ENCODE measurements around the gene ZNF22. TPM values are rescaled to one million over a fixed set of nuclear protein-coding genes. Genes with fewer than 3 reads are reported as not detected.

ZNF22 gene
- total and polyA plus RNA-seq, 2 donors, result 17.1 to 44.4 TPM

DNA sequence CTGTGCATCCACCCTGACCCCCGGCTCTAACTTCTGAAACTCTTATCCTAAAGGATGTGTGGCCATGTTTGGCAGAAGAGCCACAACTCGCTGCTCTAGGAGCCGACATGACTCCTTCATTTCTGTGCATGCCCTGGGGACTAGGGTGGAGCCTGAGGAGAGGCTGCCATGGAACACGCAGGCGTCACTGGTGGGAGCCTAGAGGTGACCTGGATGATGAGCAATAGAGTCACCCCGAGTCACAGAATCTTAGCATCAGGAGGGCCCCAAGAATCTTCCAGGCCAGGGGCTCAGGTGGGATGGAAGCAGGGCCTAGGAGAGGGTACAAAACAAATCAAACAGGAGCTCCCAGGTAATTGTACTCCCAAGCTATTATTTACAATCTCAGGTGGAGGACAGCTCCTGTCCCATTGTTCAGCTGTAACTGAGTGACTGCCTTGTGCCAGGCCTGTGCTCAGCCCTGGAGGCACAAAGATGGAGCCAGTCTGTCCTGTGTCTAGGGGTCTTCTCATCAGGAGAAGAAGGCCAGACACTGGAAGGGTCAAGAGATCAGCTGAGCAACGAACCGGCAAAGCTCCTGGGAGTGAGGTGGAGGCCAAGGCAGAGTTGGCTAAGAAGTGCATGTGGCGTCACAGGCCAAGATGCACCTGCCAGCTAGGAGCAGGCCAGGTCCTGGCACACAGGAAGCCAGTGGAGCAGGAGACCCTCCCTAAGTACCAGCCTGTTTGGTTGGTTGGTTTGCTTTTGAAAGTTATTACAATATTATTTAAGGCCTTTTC, 5.8 kb upstream of the ZNF22 start:
- DNase-seq (ENCODE audit: extremely low spot score), result no peak
- no peaks in the 10 kb centered on the region for H3K36me3 ChIP-seq (ENCODE audit: insufficient read depth)
- no peak overlapping the region for H3K4me3 ChIP-seq (ENCODE audit: low read depth, low read length)
- no peaks in the 10 kb centered on the region for H3K4me1 ChIP-seq (ENCODE audit: insufficient read depth)
- H3K27ac ChIP-seq (ENCODE audit: low read depth), result peak overlapping the region; percentile 28
- 87% methylated on average over 9 of the region's 9 CpGs for WGBS

DNA sequence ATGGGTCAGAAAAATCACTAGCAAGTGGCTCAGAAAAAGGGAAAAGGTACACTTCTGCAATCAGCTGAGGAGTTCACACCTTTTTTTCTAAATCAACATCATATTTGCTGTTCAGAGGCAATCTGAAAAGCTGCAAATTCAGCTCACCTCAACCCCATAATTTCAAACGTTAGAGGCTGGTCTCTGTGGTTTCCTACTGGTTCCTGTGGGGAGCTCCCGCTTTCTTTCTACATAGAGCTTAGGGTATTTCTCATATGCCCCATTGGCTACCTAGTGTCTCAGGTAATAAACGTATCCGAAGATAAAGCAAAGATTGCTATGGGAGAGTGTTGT, 5.2 kb upstream of the ZNF22 start:
- Histone ChIP-seq H3K36me3 (ENCODE audit: insufficient read depth) (no peaks in the 10 kb centered on the region), H3K4me3 (ENCODE audit: low read depth, low read length) (no peak overlapping the region), H3K27ac (ENCODE audit: low read depth) (peak overlapping the region; percentile 28), H3K4me1 (ENCODE audit: insufficient read depth) (no peaks in the 10 kb centered on the region)
- 34% methylated on average over 4 of the region's 4 CpGs for WGBS
- no peak for DNase-seq (ENCODE audit: extremely low spot score)

DNA sequence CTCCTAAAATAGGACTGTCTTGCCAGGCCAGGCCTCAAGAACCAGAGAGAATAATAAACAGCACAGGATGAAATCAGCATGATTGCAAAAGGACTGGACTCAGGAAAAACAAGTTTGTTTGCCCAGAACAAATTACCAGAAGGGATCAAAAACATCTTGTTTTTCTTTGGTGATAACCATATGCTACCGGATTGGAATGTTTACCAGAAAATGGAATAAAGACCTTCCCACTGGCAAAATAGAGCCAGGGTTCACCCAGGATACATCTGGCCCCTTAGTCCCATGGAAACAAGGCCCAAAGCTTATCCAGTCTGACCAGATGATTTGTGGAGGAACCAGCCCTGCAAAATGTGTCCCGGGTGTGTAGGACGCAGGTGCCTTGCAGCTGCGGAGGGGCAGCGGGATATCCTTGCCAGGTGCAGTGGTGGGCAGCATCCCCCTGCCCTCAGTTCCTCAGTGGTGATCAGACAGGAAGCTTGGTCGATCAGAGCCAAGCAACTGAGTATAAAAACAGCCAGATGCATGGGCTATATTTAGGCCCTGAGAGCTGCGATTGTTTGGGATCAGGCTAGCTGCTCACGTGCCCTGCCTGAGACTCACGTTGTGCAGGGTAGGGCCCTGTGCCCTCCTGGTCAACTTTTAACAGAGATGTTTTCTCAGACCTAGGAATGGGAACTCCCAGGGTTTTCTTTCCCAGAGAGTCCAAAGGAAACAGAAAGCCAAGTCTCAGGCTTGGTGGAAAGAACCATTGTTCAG, 4.6 kb upstream of the ZNF22 start:
- 22% methylated on average over 9 of the region's 9 CpGs for WGBS
- DNase-seq (ENCODE audit: extremely low spot score), result no peak

DNA sequence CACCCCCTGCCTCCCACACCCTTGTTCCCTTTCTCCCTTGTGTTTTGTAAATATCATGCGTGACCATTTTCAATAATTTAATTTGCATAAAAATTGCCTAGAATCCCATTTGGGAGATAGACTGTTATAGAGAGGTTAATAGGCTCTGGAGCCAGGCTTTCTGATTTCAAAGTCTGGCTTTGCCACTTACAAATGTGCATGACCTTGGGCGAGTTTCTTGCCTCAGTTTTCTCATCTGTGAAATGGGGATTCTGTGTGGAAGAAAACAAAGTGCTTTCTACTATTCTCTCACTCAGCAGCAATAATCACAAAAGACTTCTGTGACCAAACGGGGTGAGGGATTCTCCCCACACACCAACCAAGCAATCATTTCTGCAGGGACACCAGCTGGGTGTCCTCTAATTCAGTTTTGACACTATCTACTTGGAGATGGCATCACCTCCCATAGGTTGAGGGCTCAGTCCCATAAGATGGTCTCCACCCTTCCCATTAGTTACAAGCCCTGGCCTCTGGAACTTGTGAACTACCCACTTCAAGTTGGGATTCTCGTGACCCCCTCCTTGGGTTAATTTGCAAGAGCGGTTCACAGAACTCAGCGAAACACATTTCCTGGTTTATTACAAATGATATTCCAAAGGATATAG, 3.5 kb upstream of the ZNF22 start:
- H3K4me1 ChIP-seq (ENCODE audit: insufficient read depth), result no peaks in the 10 kb centered on the region
- 90% methylated on average over 6 of the region's 6 CpGs for WGBS
- no peaks in the 10 kb centered on the region for H3K36me3 ChIP-seq (ENCODE audit: insufficient read depth)
- no peak for DNase-seq (ENCODE audit: extremely low spot score)
- no peak overlapping the region for H3K4me3 ChIP-seq (ENCODE audit: low read depth, low read length)
- peak overlapping the region; percentile 89 for H3K27ac ChIP-seq (ENCODE audit: low read depth)

More for the DNA sequence above, 4.6 kb upstream of the ZNF22 start:
- Histone ChIP-seq H3K4me3 (ENCODE audit: low read depth, low read length) (no peak overlapping the region), H3K36me3 (ENCODE audit: insufficient read depth) (no peaks in the 10 kb centered on the region), H3K27ac (ENCODE audit: low read depth) (peak overlapping the region; percentile 89), H3K4me1 (ENCODE audit: insufficient read depth) (no peaks in the 10 kb centered on the region)

DNA sequence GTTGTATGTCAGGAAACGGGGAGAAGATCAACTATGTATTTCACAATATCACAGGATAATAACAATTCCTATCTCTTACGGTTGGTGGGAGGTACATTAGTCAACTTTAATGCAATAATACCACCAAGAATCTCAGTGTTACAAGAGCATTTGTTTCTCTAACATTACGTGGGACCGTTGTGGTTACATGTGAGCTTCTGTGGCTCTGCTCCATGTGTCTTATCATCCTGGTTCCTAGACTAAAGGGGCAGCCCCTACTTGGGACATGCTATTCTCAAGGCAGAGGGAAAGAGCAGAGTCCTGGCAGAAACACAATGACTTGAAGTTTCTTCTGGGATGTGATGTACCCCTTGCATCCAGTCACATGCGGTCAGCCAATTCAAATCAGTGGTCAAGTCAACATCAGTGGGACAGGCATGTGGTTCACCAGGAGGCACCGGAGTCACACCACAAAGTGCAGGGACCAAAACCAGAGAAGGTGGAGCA, 2.5 kb upstream of the ZNF22 start:
- no peak for DNase-seq (ENCODE audit: extremely low spot score)

DNA sequence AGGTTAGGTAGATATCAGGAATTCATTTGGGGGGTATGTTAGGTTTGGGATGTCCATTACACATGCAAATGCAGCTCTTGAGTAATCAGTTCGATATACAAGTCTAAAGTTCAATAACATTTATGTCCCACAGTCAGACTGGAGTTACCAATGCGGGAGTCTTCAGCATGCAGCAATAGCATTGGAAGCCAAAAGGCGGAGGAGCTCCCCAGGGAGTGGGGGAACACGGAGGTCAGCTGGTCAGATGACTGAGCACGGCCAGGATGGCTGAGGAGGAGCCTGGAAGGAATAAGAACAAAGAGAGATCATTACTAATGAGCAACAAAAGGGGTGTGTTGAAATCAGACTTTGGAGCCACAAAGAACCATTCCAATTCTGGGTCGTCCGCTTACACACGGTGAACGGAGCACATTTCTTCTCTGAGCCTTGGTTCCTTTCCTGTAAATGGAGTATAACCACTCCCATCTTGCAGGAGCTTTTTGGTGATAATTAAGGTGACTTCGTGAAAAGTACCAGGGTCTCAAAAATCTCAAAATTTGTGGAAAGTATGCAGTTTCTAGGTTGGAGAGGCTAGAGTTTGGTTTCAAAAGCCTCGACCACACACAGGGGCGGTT, 478 bp upstream of the ZNF22 start:
- WGBS, result 46% methylated on average over 12 of the region's 12 CpGs
- Histone ChIP-seq H3K4me3 (ENCODE audit: low read depth, low read length) (peak overlapping the region; percentile 67), H3K4me1 (ENCODE audit: insufficient read depth) (no peaks in the 10 kb centered on the region), H3K36me3 (ENCODE audit: insufficient read depth) (no peaks in the 10 kb centered on the region), H3K27ac (ENCODE audit: low read depth) (peak overlapping the region; percentile 91)
- no peak for DNase-seq (ENCODE audit: extremely low spot score)

More for the DNA sequence above, 2.5 kb upstream of the ZNF22 start:
- Histone ChIP-seq H3K36me3 (ENCODE audit: insufficient read depth) (no peaks in the 10 kb centered on the region), H3K4me3 (ENCODE audit: low read depth, low read length) (no peak overlapping the region), H3K27ac (ENCODE audit: low read depth) (no peak overlapping the region), H3K4me1 (ENCODE audit: insufficient read depth) (no peaks in the 10 kb centered on the region)
- WGBS, result 81% methylated on average over 6 of the region's 6 CpGs

DNA sequence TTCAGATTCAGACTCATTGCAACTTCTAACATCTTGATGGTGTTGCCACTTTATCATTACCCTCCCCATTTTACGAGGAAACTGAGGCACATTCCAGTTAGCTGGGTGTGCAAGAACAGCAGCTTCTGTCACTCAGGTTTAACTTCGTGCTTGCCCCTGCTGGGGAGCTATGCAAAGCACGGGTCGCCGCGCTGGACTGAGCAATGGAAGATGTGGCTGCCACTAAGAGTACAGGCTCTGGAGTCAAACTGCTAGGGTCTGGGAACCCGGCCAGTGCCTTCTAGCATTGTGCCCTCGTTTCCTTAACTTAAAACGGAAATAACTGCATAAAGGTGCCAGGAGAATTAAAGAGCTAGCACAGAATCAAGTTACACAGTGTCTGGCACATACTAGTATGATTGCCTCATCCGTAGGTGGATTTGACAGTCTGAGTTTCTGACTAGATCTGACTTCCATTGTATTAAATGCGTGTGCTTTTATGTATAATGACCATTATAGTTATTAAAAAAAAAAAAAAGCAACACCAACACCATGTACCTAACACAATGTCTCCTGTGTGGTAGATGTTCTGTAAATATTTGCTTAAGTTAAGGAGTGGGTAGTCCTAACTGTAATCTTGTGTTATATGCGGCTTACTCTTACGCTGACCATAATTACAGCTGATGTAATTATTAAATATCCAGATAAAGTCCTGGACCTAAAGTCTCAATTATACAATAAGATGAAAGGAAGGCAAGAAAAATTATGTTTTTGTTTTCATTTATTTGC, 842 bp downstream of the ZNF22 start:
- H3K4me1 ChIP-seq (ENCODE audit: insufficient read depth), result no peaks in the 10 kb centered on the region
- peak overlapping the region; percentile 67 for H3K4me3 ChIP-seq (ENCODE audit: low read depth, low read length)
- 19% methylated on average over 13 of the region's 13 CpGs for WGBS
- no peak for DNase-seq (ENCODE audit: extremely low spot score)
- no peaks in the 10 kb centered on the region for H3K36me3 ChIP-seq (ENCODE audit: insufficient read depth)
- H3K27ac ChIP-seq (ENCODE audit: low read depth), result peak overlapping the region; percentile 91

DNA sequence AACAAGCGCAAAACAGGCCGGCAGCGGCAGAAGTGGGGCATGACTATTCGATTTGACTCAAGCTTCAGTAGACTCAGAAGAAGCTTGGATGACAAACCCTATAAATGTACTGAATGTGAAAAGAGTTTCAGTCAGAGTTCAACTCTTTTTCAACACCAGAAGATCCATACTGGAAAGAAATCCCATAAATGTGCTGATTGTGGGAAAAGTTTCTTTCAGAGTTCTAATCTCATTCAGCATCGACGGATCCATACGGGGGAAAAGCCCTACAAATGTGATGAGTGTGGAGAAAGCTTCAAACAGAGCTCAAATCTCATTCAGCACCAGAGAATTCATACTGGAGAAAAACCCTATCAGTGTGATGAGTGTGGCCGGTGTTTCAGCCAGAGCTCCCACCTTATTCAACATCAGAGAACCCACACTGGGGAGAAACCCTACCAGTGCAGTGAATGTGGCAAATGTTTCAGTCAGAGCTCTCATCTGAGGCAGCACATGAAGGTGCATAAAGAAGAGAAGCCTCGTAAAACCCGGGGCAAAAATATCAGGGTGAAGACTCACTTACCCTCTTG, 2.8 kb downstream of the ZNF22 start:
- H3K4me1 ChIP-seq (ENCODE audit: insufficient read depth), result no peaks in the 10 kb centered on the region
- no peak for DNase-seq (ENCODE audit: extremely low spot score)
- WGBS, result 90% methylated on average over 10 of the region's 10 CpGs

DNA sequence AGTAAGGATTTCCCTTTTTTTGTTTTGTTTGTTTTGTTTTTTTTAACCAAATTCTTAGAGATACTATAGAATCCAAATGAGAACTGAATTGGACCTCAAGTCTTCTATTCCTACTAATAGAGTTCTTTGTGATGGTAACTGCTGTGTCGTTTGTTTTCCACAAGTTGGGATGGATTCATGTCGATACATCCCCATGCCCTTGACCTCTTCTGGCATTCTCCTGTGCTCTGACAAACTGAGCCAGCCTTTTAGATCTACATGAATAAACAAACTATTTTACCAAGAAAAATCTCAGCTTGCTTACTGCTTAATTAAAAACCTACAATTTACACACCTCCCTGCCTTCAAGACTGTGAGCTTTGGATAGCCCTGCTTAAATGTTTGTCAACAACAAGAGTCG, 3.9 kb downstream of the ZNF22 start:
- no peaks in the 10 kb centered on the region for H3K36me3 ChIP-seq (ENCODE audit: insufficient read depth)
- no peak overlapping the region for H3K27ac ChIP-seq (ENCODE audit: low read depth)
- H3K4me1 ChIP-seq (ENCODE audit: insufficient read depth), result no peaks in the 10 kb centered on the region
- WGBS, result 80% methylated on average over 3 of the region's 3 CpGs
- no peak overlapping the region for H3K4me3 ChIP-seq (ENCODE audit: low read depth, low read length)
- DNase-seq (ENCODE audit: extremely low spot score), result no peak

More for the DNA sequence above, 2.8 kb downstream of the ZNF22 start:
- Histone ChIP-seq H3K27ac (ENCODE audit: low read depth) (no peak overlapping the region), H3K4me3 (ENCODE audit: low read depth, low read length) (no peak overlapping the region), H3K36me3 (ENCODE audit: insufficient read depth) (no peaks in the 10 kb centered on the region)

DNA sequence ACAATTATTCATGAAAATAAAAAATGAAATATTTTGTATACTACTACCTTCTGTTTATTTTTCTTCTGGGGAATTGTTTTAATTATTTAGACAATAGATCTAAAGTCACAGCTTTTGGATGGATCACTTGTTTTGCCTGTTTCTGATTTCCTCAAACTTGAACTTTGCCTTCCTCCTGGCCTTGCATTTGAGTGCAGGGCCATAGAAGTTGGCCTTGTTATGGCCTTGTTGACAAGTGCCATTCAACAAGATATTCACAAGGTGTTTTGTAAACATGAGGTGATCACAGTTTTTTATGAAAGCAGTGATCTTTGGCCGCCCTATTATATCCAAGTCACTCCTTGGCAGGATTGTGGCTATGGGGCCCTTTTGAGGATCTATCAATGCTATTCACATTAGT, 4.6 kb downstream of the ZNF22 start:
- WGBS, result 92% methylated on average over 1 of the region's 1 CpG

DNA sequence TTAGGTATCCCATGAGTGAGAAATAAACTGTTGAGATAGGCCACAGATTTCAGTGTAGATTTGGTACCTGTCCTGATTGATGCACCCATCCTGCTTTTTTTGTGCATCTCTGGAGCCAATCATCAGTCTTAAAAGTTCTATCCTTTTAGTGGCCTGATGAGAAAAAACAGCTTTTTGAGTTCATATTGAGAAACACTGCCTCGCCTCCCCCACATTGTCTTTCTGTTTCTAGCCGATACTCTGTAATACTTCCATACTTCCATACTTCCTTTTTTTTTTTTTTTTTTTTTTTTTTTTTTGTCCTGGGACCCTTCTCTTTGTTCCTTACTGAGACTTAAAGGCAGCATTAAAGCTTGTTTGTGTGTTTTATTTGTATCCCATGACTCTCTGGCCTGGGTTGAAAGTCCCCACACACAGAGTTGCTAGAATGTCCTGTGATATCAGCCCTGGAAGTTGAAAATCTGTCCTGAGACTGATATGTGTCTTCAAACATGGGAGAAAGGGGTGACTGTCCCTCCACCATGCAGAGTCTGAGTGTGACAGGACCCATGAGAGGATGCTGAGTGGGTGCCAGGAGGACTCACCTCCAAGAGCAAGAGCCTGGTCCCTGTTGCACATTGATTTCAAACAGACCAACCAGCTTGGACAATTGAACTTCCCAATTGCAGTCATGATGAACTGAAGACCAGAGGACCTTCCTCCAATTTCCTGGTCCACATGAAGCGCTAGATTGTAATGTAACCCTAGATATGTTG, 5.7 kb downstream of the ZNF22 start:
- H3K4me1 ChIP-seq (ENCODE audit: insufficient read depth), result no peaks in the 10 kb centered on the region
- DNase-seq (ENCODE audit: extremely low spot score), result no peak
- no peak overlapping the region for H3K4me3 ChIP-seq (ENCODE audit: low read depth, low read length)
- no peak overlapping the region for H3K27ac ChIP-seq (ENCODE audit: low read depth)
- WGBS, result 92% methylated on average over 3 of the region's 3 CpGs
- no peaks in the 10 kb centered on the region for H3K36me3 ChIP-seq (ENCODE audit: insufficient read depth)

More for the DNA sequence above, 4.6 kb downstream of the ZNF22 start:
- no peaks in the 10 kb centered on the region for H3K4me1 ChIP-seq (ENCODE audit: insufficient read depth)
- DNase-seq (ENCODE audit: extremely low spot score), result no peak
- H3K36me3 ChIP-seq (ENCODE audit: insufficient read depth), result no peaks in the 10 kb centered on the region
- no peak overlapping the region for H3K4me3 ChIP-seq (ENCODE audit: low read depth, low read length)
- no peak overlapping the region for H3K27ac ChIP-seq (ENCODE audit: low read depth)

DNA sequence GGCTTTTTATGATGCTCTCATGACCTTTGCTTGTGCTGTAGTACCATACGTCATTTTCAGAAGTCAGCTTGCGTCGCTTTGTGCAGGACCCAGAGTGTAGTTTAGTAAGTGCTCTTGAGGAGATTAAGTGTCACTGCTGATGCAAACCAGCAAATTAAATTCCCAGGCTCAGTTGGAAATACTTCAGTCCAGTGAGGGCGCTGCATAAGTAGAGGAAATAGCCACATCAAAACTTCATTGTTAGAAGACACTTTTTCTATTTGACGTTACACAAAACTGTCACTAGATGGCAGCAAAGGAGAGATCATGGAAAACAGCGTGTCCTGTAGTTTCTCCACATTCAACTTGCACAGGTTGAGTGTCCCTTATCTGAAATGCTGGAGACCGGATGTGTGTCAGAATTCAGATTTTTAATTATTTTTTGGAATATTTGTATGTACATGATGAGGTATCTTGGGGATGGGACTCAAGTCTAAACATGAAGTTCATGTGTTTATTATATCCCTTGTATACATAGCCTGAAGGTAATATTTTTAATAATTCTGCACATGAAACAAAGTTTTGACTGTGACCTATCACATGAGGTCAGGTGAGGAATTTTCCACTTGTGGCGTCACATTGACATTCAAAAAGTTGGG, 7.9 kb downstream of the ZNF22 start:
- peak; percentile 74 for DNase-seq (ENCODE audit: extremely low spot score)
- WGBS, result 7% methylated on average over 8 of the region's 8 CpGs

More for the DNA sequence above, 7.9 kb downstream of the ZNF22 start:
- Histone ChIP-seq H3K4me1 (ENCODE audit: insufficient read depth) (no peaks in the 10 kb centered on the region), H3K27ac (ENCODE audit: low read depth) (no peak overlapping the region), H3K36me3 (ENCODE audit: insufficient read depth) (no peaks in the 10 kb centered on the region), H3K4me3 (ENCODE audit: low read depth, low read length) (no peak overlapping the region)
